Type B pancreatic cell (in vitro differentiated cells): ENCODE results near the gene PAQR4. TPM values are rescaled to one million over a fixed set of nuclear protein-coding genes. Genes with fewer than 3 reads are reported as not detected.

Experiments
- DNase-seq: peaks from one replicate; pipeline ENCODE4 v3.0.0; 2021; ENCODE audit warnings: mixed read lengths; ENCODE audit not compliant: unreplicated experiment; ENCODE audit errors: extremely low spot score
- H3K27ac Mint-ChIP-seq: 2 replicates; pipeline ENCODE4 v1.8.0; 2021; ENCODE audit warnings: mild to moderate bottlenecking, mixed read lengths
- H3K27me3 Mint-ChIP-seq: 2 replicates; pipeline ENCODE4 v1.8.0; 2021; ENCODE audit warnings: mixed read lengths
- H3K36me3 Mint-ChIP-seq: 2 replicates; pipeline ENCODE4 v1.8.0; 2021; ENCODE audit warnings: mixed read lengths
- H3K4me1 Mint-ChIP-seq: one replicate; pipeline ENCODE4 v1.8.0; 2021; ENCODE audit warnings: mixed read lengths; ENCODE audit not compliant: unreplicated experiment
- H3K4me3 Mint-ChIP-seq: 2 replicates; pipeline ENCODE4 v1.8.0; 2021; ENCODE audit warnings: mild to moderate bottlenecking, mixed read lengths
- H3K9me3 Mint-ChIP-seq: 2 replicates; pipeline ENCODE4 v1.8.0; 2021; ENCODE audit warnings: mixed read lengths
- CTCF ChIP-seq: fragments of 200-600 bp; sonication (generic); conservative IDR thresholded peaks from 2 replicates; pipeline ENCODE4 v1.5.0; 2021; ENCODE audit warnings: antibody characterized with exemption, mild to moderate bottlenecking
- total RNA-seq: library from RNA; stranded (reverse); gene quantifications from 2 replicates; pipeline ENCODE4 v1.2.1, GENCODE V29; 2021; ENCODE audit warnings: low replicate concordance

Gene PAQR4
- total RNA-seq, 1 donor from 2014 or later = 23.8 TPM

- Mint-ChIP-seq H3K27me3 (no peaks in the 10 kb centered on the region), H3K4me1 (peaks cover 3% of the 10 kb centered on the region), H3K9me3 (no peaks in the 10 kb centered on the region), H3K4me3 (no peak overlapping the region), H3K36me3 (no peaks in the 10 kb centered on the region), H3K27ac (no peak overlapping the region)
- TF ChIP-seq CTCF = no peak
- no peak for DNase-seq
These were observed 18.1 kb downstream of the PAQR4 start for GRCh38 chr16:2987286-2987685.

GRCh38 chr16:2987833-2988232 lies 18.7 kb downstream of the PAQR4 start:
- Mint-ChIP-seq H3K9me3 (no peaks in the 10 kb centered on the region), H3K27me3 (no peaks in the 10 kb centered on the region), H3K4me3 (no peak overlapping the region), H3K4me1 (no peaks in the 10 kb centered on the region), H3K36me3 (no peaks in the 10 kb centered on the region), H3K27ac (no peak overlapping the region)
- no peak for TF ChIP-seq CTCF
- DNase-seq = no peak

- Mint-ChIP-seq H3K36me3 (no peaks in the 10 kb centered on the region), H3K4me1 (no peaks in the 10 kb centered on the region), H3K27ac (no peak overlapping the region), H3K4me3 (no peak overlapping the region), H3K9me3 (no peaks in the 10 kb centered on the region), H3K27me3 (no peaks in the 10 kb centered on the region)
- no peak for TF ChIP-seq CTCF
- DNase-seq = no peak
These were observed 19.5 kb downstream of the PAQR4 start for GRCh38 chr16:2988590-2989099.

- DNase-seq = no peak
- Mint-ChIP-seq H3K27ac (no peak overlapping the region), H3K9me3 (no peaks in the 10 kb centered on the region), H3K4me3 (no peak overlapping the region), H3K36me3 (no peaks in the 10 kb centered on the region), H3K4me1 (no peaks in the 10 kb centered on the region), H3K27me3 (no peaks in the 10 kb centered on the region)
- no peak for TF ChIP-seq CTCF
These were observed 21.7 kb downstream of the PAQR4 start for GRCh38 chr16:2990891-2991290.

GRCh38 chr16:2991566-2992261 lies 22.6 kb downstream of the PAQR4 start:
- DNase-seq = no peak
- H3K27me3 Mint-ChIP-seq = no peaks in the 10 kb centered on the region
- no peak for TF ChIP-seq CTCF
- no peak overlapping the region for H3K27ac Mint-ChIP-seq
- H3K4me1 Mint-ChIP-seq = no peaks in the 10 kb centered on the region
- H3K4me3 Mint-ChIP-seq = no peak overlapping the region
- no peaks in the 10 kb centered on the region for H3K9me3 Mint-ChIP-seq
- no peaks in the 10 kb centered on the region for H3K36me3 Mint-ChIP-seq
